Effector memory CD4-positive, alpha-beta T cell (primary cell): ENCODE measurements around the gene MREG.
"Not testable (repeated sequence)": the region's sequence is repeated elsewhere in the genome, so short reads cannot be mapped to it uniquely, and the experiment has no call there.

Experiments
- DNase-seq, 3 donors: peaks; one replicate each; pipeline ENCODE4 v3.0.0-alpha.2; 2020
- H3K27ac ChIP-seq: 2 replicates; pipeline ENCODE4 v1.7.0; 2013; ENCODE audit warnings: mild to moderate bottlenecking, low read length, moderate library complexity; ENCODE audit not compliant: insufficient read depth, poor library complexity, severe bottlenecking
- H3K27me3 ChIP-seq: replicated peaks from 2 replicates; pipeline ENCODE4 v1.7.0; 2013; ENCODE audit warnings: mild to moderate bottlenecking, low read length; ENCODE audit not compliant: insufficient read depth, control insufficient read depth, poor library complexity, severe bottlenecking
- H3K36me3 ChIP-seq: 2 replicates; pipeline ENCODE4 v1.7.0; 2013; ENCODE audit warnings: mild to moderate bottlenecking, low read length, moderate library complexity; ENCODE audit not compliant: control insufficient read depth, insufficient read depth
- H3K4me1 ChIP-seq: 2 replicates; pipeline ENCODE4 v1.7.0; 2013; ENCODE audit warnings: low read length, mild to moderate bottlenecking; ENCODE audit not compliant: control insufficient read depth, insufficient read depth, poor library complexity, severe bottlenecking
- H3K4me3 ChIP-seq: 2 replicates; pipeline ENCODE4 v1.7.0; 2013; ENCODE audit warnings: low read length, low read depth, mild to moderate bottlenecking; ENCODE audit not compliant: insufficient read depth, poor library complexity, severe bottlenecking
- H3K9me3 ChIP-seq: 2 replicates; pipeline ENCODE4 v1.7.0; 2013; ENCODE audit warnings: mild to moderate bottlenecking, low read length, moderate library complexity; ENCODE audit not compliant: control insufficient read depth

The MREG gene

DNA sequence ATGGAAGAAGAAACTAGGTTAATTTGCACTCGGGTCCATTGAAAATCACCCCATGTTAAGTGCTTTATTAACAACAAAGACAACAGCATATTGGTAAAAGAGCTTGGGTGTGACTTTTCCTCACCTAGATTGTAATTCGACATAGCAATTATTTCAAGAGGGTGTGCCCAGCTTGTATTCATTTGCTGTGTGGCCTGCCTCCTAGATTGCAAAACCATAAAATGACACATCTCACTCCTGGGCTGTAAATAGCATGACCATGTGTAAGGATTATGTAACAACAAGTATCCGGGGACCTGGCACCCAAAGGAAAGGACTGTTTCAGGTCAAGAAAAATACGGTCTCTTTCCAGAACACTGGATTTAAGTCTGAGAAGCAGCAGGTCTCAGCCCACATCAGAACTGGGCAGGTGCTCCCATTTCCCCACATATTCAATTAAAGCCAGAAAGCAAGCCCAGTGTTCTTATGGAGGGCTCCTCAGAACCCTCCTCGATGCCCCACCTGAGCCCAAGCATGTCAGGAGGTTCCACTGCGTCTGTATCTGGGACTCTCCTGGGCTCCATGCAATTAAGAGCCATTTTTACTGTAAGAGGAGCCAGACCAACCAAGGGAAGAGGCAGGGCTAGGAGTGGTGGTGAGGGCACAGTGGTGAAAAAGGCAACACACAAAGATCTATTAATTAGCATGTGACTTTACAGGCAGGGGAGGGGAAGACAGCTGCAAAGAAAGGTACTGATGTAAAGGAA is 39.2 kb downstream of the MREG start:
- H3K4me1 ChIP-seq: no peaks in the 10 kb centered on the region
- no peaks in the 10 kb centered on the region for H3K27me3 ChIP-seq
- H3K36me3 ChIP-seq: no peaks in the 10 kb centered on the region
- H3K9me3 ChIP-seq: no peaks in the 10 kb centered on the region
- no peak for DNase-seq
- no peak overlapping the region for H3K4me3 ChIP-seq
- H3K27ac ChIP-seq: no peak overlapping the region

DNA sequence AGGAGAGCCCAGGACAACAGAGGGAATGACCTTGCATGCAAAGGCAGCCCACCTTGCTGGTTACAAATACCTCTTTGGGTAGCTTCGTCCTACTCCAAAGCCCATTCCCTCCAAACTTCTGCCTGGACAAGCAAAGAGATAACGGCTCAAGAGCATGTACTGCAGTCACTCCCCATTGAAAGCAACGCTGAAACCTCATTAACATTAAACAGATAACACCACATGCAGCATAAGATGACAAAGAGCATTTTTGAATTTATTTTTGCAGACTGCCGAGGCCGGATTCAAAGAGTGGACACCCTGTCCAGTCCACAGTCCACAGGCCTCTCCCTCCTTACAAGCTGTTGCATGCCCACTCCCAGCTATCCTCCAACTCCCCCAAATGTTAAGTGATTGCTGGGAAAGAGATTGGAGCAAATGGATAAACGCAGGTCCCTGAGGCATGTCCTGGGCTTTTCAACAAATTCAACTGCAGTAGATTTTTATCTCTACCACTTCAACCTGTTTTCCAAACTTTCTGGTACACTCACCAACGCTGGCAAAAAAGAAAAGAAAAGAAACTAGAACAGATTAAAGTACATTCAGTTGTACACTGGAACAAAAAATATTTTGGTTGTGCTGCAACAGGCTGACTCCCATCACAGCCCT is 40.1 kb downstream of the MREG start:
- no peaks in the 10 kb centered on the region for H3K4me1 ChIP-seq
- no peak for DNase-seq
- H3K9me3 ChIP-seq: no peaks in the 10 kb centered on the region
- H3K27ac ChIP-seq: no peak overlapping the region
- no peaks in the 10 kb centered on the region for H3K27me3 ChIP-seq
- H3K36me3 ChIP-seq: no peaks in the 10 kb centered on the region
- no peak overlapping the region for H3K4me3 ChIP-seq

GRCh38 chr2:215971671-215972070 is 41.7 kb downstream of the MREG start:
- Histone ChIP-seq H3K36me3 (no peaks in the 10 kb centered on the region), H3K27ac (no peak overlapping the region)
- no peak for DNase-seq

GRCh38 chr2:215970894-215971293 is 42.5 kb downstream of the MREG start:
- not testable (repeated sequence) for DNase-seq

More at GRCh38 chr2:215971671-215972070, 41.7 kb downstream of the MREG start:
- Histone ChIP-seq H3K27me3 (no peaks in the 10 kb centered on the region), H3K4me1 (no peaks in the 10 kb centered on the region), H3K4me3 (no peak overlapping the region), H3K9me3 (no peaks in the 10 kb centered on the region)

GRCh38 chr2:215970425-215970824 is 42.9 kb downstream of the MREG start:
- no peaks in the 10 kb centered on the region for H3K27me3 ChIP-seq
- H3K4me3 ChIP-seq: no peak overlapping the region
- H3K4me1 ChIP-seq: no peaks in the 10 kb centered on the region
- H3K27ac ChIP-seq: no peak overlapping the region
- H3K9me3 ChIP-seq: no peaks in the 10 kb centered on the region
- H3K36me3 ChIP-seq: no peaks in the 10 kb centered on the region
- no peak for DNase-seq

More at GRCh38 chr2:215970894-215971293, 42.5 kb downstream of the MREG start:
- H3K36me3 ChIP-seq, H3K9me3 ChIP-seq, H3K4me1 ChIP-seq, H3K27ac ChIP-seq, H3K27me3 ChIP-seq, H3K4me3 ChIP-seq: not testable (repeated sequence)

- Histone ChIP-seq H3K27ac (no peak overlapping the region), H3K27me3 (no peaks in the 10 kb centered on the region)
These were observed 44.1 kb downstream of the MREG start for GRCh38 chr2:215969131-215969841.

GRCh38 chr2:215968499-215968898 is 44.9 kb downstream of the MREG start:
- H3K36me3 ChIP-seq: no peaks in the 10 kb centered on the region
- H3K27me3 ChIP-seq: no peaks in the 10 kb centered on the region
- no peak overlapping the region for H3K27ac ChIP-seq
- no peaks in the 10 kb centered on the region for H3K4me1 ChIP-seq
- no peaks in the 10 kb centered on the region for H3K9me3 ChIP-seq
- no peak overlapping the region for H3K4me3 ChIP-seq
- no peak for DNase-seq

More at GRCh38 chr2:215969131-215969841, 44.1 kb downstream of the MREG start:
- no peaks in the 10 kb centered on the region for H3K36me3 ChIP-seq
- no peak overlapping the region for H3K4me3 ChIP-seq
- H3K4me1 ChIP-seq: no peaks in the 10 kb centered on the region
- no peak for DNase-seq
- H3K9me3 ChIP-seq: no peaks in the 10 kb centered on the region

DNA sequence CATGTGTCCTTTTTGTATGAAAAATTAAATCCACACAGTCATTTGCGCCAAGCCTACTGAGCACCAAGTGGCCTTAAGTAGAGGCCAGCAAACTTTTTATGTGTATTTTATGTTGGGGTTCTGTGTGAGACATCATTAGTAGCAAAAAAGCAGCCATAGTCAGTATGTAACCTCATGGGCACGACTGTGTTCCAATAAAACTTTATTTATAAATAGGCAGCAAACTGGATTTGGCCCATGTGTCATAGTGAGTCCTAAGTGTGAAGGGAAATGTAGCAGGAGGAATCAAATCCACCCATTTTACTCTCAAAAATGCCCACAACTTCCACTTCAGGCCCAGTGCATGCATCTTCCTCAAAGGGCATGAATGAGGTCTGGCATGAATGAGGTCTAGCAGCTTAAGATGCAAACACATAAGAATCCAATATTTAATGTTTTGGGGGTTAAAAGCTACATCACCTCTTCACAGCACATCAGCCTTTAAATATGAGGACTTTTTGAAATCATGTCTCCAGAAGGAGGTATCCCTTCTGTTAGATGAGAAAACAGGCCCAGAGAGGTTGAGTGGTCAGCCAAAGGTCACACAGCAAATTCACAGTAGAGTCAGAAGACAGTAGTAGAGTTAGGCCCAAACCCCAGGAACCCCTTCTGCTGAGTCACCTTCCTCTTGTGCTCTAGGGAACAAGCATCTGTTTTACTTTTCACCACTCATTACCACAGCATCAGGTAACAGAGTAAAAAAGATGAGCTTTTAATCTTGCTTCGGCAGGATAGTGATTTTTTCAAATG is 45.6 kb downstream of the MREG start:
- DNase-seq: no peak
- H3K27ac ChIP-seq: no peak overlapping the region

GRCh38 chr2:215966951-215967350 is 46.4 kb downstream of the MREG start:
- no peak for DNase-seq
- Histone ChIP-seq H3K4me3 (no peak overlapping the region), H3K4me1 (no peaks in the 10 kb centered on the region), H3K9me3 (no peaks in the 10 kb centered on the region), H3K27ac (no peak overlapping the region), H3K36me3 (no peaks in the 10 kb centered on the region), H3K27me3 (no peaks in the 10 kb centered on the region)

More for the DNA sequence above, 45.6 kb downstream of the MREG start:
- Histone ChIP-seq H3K4me1 (no peaks in the 10 kb centered on the region), H3K4me3 (no peak overlapping the region), H3K36me3 (no peaks in the 10 kb centered on the region), H3K27me3 (no peaks in the 10 kb centered on the region), H3K9me3 (no peaks in the 10 kb centered on the region)
